Spleen (tissue), 11 donors: ENCODE results near the gene BNC2. TPM values are rescaled to one million over a fixed set of nuclear protein-coding genes. Genes with fewer than 3 reads are reported as not detected.
"Not testable (repeated sequence)": the region's sequence is repeated elsewhere in the genome, so short reads cannot be mapped to it uniquely, and the experiment has no call there.

Source experiments
- DNase-seq: peaks from one replicate; pipeline ENCODE4 v3.0.0-alpha.2; 2020
- H3K27ac ChIP-seq, 8 donors: fragments of 200-600 bp; sonication (generic) in 7 of 8; 1 replicate in 4 of 8; 2 replicates in 4 of 8; pipeline versions ENCODE4 v1.5.0 to v1.8.0; 2016 to 2021; ENCODE audit warnings: inconsistent platforms in 4 of 8, mild to moderate bottlenecking in 4 of 8, moderate library complexity in 1 of 8
- H3K27me3 ChIP-seq, 7 donors: fragments of 200-600 bp; sonication (generic) in 6 of 7; replicated peaks in 1 of 7; 1 replicate in 4 of 7; 2 replicates in 3 of 7; pipeline versions ENCODE4 v1.5.0 to v1.8.0; 2016 to 2021; ENCODE audit warnings: inconsistent platforms in 3 of 7, mild to moderate bottlenecking in 1 of 7
- H3K36me3 ChIP-seq, 6 donors: fragments of 200-600 bp; sonication (generic) in 5 of 6; 1 replicate in 4 of 6; 2 replicates in 2 of 6; pipeline versions ENCODE4 v1.5.0 to v1.8.0; 2016 to 2021; ENCODE audit warnings: inconsistent platforms in 2 of 6
- H3K4me1 ChIP-seq, 6 donors: fragments of 200-600 bp; sonication (generic) in 5 of 6; 1 replicate in 3 of 6; 2 replicates in 3 of 6; pipeline versions ENCODE4 v1.5.0 to v1.8.0; 2016 to 2021; ENCODE audit warnings: inconsistent platforms in 3 of 6
- H3K4me3 ChIP-seq, 8 donors: fragments of 200-600 bp; sonication (generic) in 7 of 8; 1 replicate in 4 of 8; 2 replicates in 4 of 8; pipeline versions ENCODE4 v1.5.0 to v1.8.0; 2016 to 2021; ENCODE audit warnings: inconsistent platforms in 4 of 8, mild to moderate bottlenecking in 4 of 8, moderate library complexity in 2 of 8
- H3K9me3 ChIP-seq, 8 donors: fragments of 200-600 bp; sonication (generic) in 7 of 8; 1 replicate in 4 of 8; 2 replicates in 4 of 8; pipeline versions ENCODE4 v1.5.0 to v1.8.0; 2016 to 2021; ENCODE audit warnings: inconsistent platforms in 4 of 8
- CTCF ChIP-seq, 11 experiments: fragments of 200-600 bp in 7 of 11; fragments of 450-650 bp in 4 of 11; sonication (generic) in 4 of 11; IDR thresholded peaks in 8 of 11; conservative IDR thresholded peaks in 3 of 11; 1 replicate in 7 of 11; 2 replicates in 4 of 11; pipeline versions ENCODE4 v1.4.0 to v1.8.0; 2016 to 2021; ENCODE audit warnings: antibody characterized with exemption in 11 of 11, inconsistent platforms in 4 of 11, mild to moderate bottlenecking in 1 of 11
- POLR2A ChIP-seq, 3 donors: fragments of 450-650 bp; IDR thresholded peaks; one replicate each; pipeline ENCODE4 v1.5.1; 2017; ENCODE audit warnings: antibody characterized with exemption in 3 of 3, mild to moderate bottlenecking in 1 of 3
- POLR2AphosphoS5 ChIP-seq, 3 donors: sonication (generic); formaldehyde crosslinking; IDR thresholded peaks; one replicate each; pipeline ENCODE4 v1.5.1; 2017; ENCODE audit warnings: antibody characterized with exemption in 3 of 3
- WGBS, 5 donors: extraction: QIAGEN DNeasy Blood & Tissue Kit in 3 of 5; methylation state at CpG; one replicate each; pipeline versions ENCODE4 v1.1.5 to v1.1.7; 2013 to 2018; 5-methylcytosine and 5-hydroxymethylcytosine counted together
- intact Hi-C: fragments of 100-400 bp; cut with DNase I; formaldehyde crosslinking; loops from one replicate; pipeline ENCODE4 v1.15.0; 2023; ENCODE audit warnings: low total_unique reads
- polyA plus RNA-seq, 3 donors: library from polyadenylated mRNA; stranded (reverse); fragments of 200-250 nt; gene quantifications; one replicate each; pipeline ENCODE4 v1.2.1, GENCODE V29; 2013
- total RNA-seq, 7 donors: library from RNA; depleted of rRNA in 3 of 7; stranded (reverse); fragments of >200 nt in 3 of 7; fragmentation: NEBNext Ultra II Directional in 4 of 7; extraction: Animal tissue kit (Norgen Biotek cat#: 25700) in 4 of 7; gene quantifications; one replicate each; pipeline versions ENCODE4 v1.1.0 to v1.2.1, GENCODE V29; 2016 to 2021
- donor health status: healthy with polysubstance abuse.
- donor health status: DM: no; HTN: no; CAD: no; lungs with moderate emphysema.
- donor health status: DM: no; HTN: no; CAD: no.
- donor health status: Bipolar disorder and iron deficiency.
- donor health status: healthy.
- donor health status: DM: no; HTN: no; CAD: no.
- donor health status: DM: yes; HTN: yes; CAD: no.

BNC2 gene
- total and polyA plus RNA-seq, 10 donors: 0.07 to 4.3 (median 1.3) TPM

GRCh38 chr9:16441791-16442190 is 428.7 kb downstream of the BNC2 start:
- no peaks in the 10 kb centered on the region for H3K36me3 ChIP-seq
- TF ChIP-seq POLR2A (IDR thresholded peaks at IDR 0.05): no peak
- no peak for TF ChIP-seq CTCF (IDR thresholded peaks at IDR 0.05 in 8 of 11, conservative IDR thresholded peaks at IDR 0.05 in 3 of 11)
- no peak for TF ChIP-seq POLR2AphosphoS5 (IDR thresholded peaks at IDR 0.05)
- H3K27me3 ChIP-seq: no peaks in the 10 kb centered on the region
- intact Hi-C loops: no loop called here
- 70 to 89% (median 83%) methylated on average over 4 of the region's 4 CpGs for WGBS, 5 donors
- no peaks in the 10 kb centered on the region for H3K9me3 ChIP-seq
- no peaks in the 10 kb centered on the region for H3K4me1 ChIP-seq
- no peak overlapping the region for H3K4me3 ChIP-seq
- H3K27ac ChIP-seq: no peak overlapping the region
- no peak for DNase-seq

GRCh38 chr9:16438831-16439230 is 431.6 kb downstream of the BNC2 start:
- H3K36me3 ChIP-seq, H3K9me3 ChIP-seq, DNase-seq, H3K4me1 ChIP-seq, H3K4me3 ChIP-seq, intact Hi-C loops, H3K27me3 ChIP-seq, H3K27ac ChIP-seq: not testable (repeated sequence)
- 72 to 98% (median 93%) methylated on average over 6 of the region's 6 CpGs for WGBS, 5 donors

GRCh38 chr9:16436545-16436944 is 433.9 kb downstream of the BNC2 start:
- 91 to 93% (median 93%) methylated on average over 10 of the region's 10 CpGs for WGBS, 5 donors
- TF ChIP-seq POLR2AphosphoS5 (IDR thresholded peaks at IDR 0.05): no peak
- no peak for TF ChIP-seq POLR2A (IDR thresholded peaks at IDR 0.05)
- TF ChIP-seq CTCF (IDR thresholded peaks at IDR 0.05 in 8 of 11, conservative IDR thresholded peaks at IDR 0.05 in 3 of 11): no peak
- no peaks in the 10 kb centered on the region for H3K36me3 ChIP-seq
- no peak overlapping the region for H3K4me3 ChIP-seq
- no peak overlapping the region for H3K27ac ChIP-seq
- no peaks in the 10 kb centered on the region for H3K27me3 ChIP-seq
- H3K4me1 ChIP-seq: no peaks in the 10 kb centered on the region
- intact Hi-C loops: no loop called here
- DNase-seq: no peak
- peaks cover 0 to 3% (median 0%) of the 10 kb centered on the region in 8 donors for H3K9me3 ChIP-seq

- no peaks in the 10 kb centered on the region for H3K4me1 ChIP-seq
- no peak for TF ChIP-seq CTCF (IDR thresholded peaks at IDR 0.05 in 8 of 11, conservative IDR thresholded peaks at IDR 0.05 in 3 of 11)
- no peak for TF ChIP-seq POLR2AphosphoS5 (IDR thresholded peaks at IDR 0.05)
- TF ChIP-seq POLR2A (IDR thresholded peaks at IDR 0.05): no peak
- no peak for DNase-seq
- H3K27me3 ChIP-seq: no peaks in the 10 kb centered on the region
- H3K4me3 ChIP-seq: no peak overlapping the region
- H3K9me3 ChIP-seq: peaks cover 0 to 3% (median 0%) of the 10 kb centered on the region in 8 donors
- no peaks in the 10 kb centered on the region for H3K36me3 ChIP-seq
- 78 to 95% (median 86%) methylated on average over 6 of the region's 6 CpGs for WGBS, 5 donors
- no peak overlapping the region for H3K27ac ChIP-seq
- intact Hi-C loops: no loop called here
Observed at GRCh38 chr9:16434526-16434925, 435.9 kb downstream of the BNC2 start.

- Histone ChIP-seq H3K9me3 (peaks cover 0 to 3% (median 0%) of the 10 kb centered on the region in 8 donors), H3K36me3 (no peaks in the 10 kb centered on the region), H3K4me3 (no peak overlapping the region), H3K27me3 (no peaks in the 10 kb centered on the region), H3K27ac (no peak overlapping the region), H3K4me1 (no peaks in the 10 kb centered on the region)
- WGBS, 5 donors: 91 to 97% (median 95%) methylated on average over 3 of the region's 3 CpGs
- intact Hi-C loops: no loop called here
- TF ChIP-seq POLR2A (IDR thresholded peaks at IDR 0.05) (no peak), CTCF (IDR thresholded peaks at IDR 0.05 in 8 of 11, conservative IDR thresholded peaks at IDR 0.05 in 3 of 11) (no peak), POLR2AphosphoS5 (IDR thresholded peaks at IDR 0.05) (no peak)
- DNase-seq: no peak
Observed at GRCh38 chr9:16433494-16433893, 437.0 kb downstream of the BNC2 start.
